H1 (cell line): ENCODE measurements around the gene STBD1. TPM values are rescaled to one million over a fixed set of nuclear protein-coding genes. Genes with fewer than 3 reads are reported as not detected.

Experiments
- CTCF ChIA-PET: fragments of 300-600 bp; sonication (Branson Sonifier 250); formaldehyde crosslinking; loops from one replicate; lab custom pipeline; 2021; ENCODE audit not compliant: partially characterized antibody; lab: Charles Lee
- POLR2A ChIA-PET: fragments of 300-600 bp; sonication (Branson Sonifier 250); formaldehyde crosslinking; loops from one replicate; lab custom pipeline; 2021; ENCODE audit warnings: inconsistent platforms; ENCODE audit not compliant: partially characterized antibody; lab: Charles Lee
- DNase-seq, 2 experiments: peaks; one replicate each; pipeline versions ENCODE4 v3.0.0 to v3.0.0-alpha.2; 2010 to 2022; ENCODE audit warnings: low spot score in 2 of 2, low read depth in 1 of 2, mixed read lengths in 1 of 2
- FAIRE-seq: peaks from 2 replicates; lab custom pipeline; 2011; peaks lifted over from hg19 to GRCh38; lab: Jason Lieb, UNC
- H2AFZ ChIP-seq: 2 replicates; pipeline ENCODE4 v1.8.1; 2012; ENCODE audit warnings: low read length, inconsistent platforms
- H2AK5ac ChIP-seq: 2 replicates; pipeline ENCODE4 v1.6.1; 2013; ENCODE audit warnings: low read depth, low read length
- H2BK120ac ChIP-seq: replicated peaks from 2 replicates; pipeline ENCODE3; 2013; ENCODE audit warnings: low read depth, low read length, inconsistent platforms
- H2BK12ac ChIP-seq: 2 replicates; pipeline ENCODE4 v1.6.1; 2013; ENCODE audit warnings: low read depth, low read length
- H2BK15ac ChIP-seq: 2 replicates; pipeline ENCODE4 v1.6.1; 2013; ENCODE audit warnings: low read length
- H2BK20ac ChIP-seq: 2 replicates; pipeline ENCODE4 v1.6.1; 2013; ENCODE audit warnings: low read length
- H2BK5ac ChIP-seq: 2 replicates; pipeline ENCODE4 v1.6.1; 2013; ENCODE audit warnings: low read depth, low read length
- H3K14ac ChIP-seq: 2 replicates; pipeline ENCODE4 v1.6.1; 2013; ENCODE audit warnings: inconsistent platforms; ENCODE audit not compliant: insufficient read length
- H3K18ac ChIP-seq: 2 replicates; pipeline ENCODE4 v1.6.1; 2013; ENCODE audit warnings: low read length; ENCODE audit errors: extremely low read depth
- H3K23ac ChIP-seq: 2 replicates; pipeline ENCODE4 v1.6.1; 2013; ENCODE audit warnings: inconsistent platforms; ENCODE audit not compliant: insufficient read length
- H3K23me2 ChIP-seq: 2 replicates; pipeline ENCODE4 v1.6.1; 2013; ENCODE audit warnings: low read depth, low read length
- H3K27ac ChIP-seq: 2 replicates; pipeline ENCODE4 v1.6.1; 2011; ENCODE audit warnings: low read depth, low read length, inconsistent platforms
- H3K27me3 ChIP-seq, 4 experiments: replicated peaks in 1 of 4; 1 replicate in 1 of 4; 2 replicates in 3 of 4; pipeline versions ENCODE4 v1.6.1 to v1.8.1; 2011 to 2013; ENCODE audit warnings: low read length in 3 of 4, mild to moderate bottlenecking in 3 of 4, inconsistent platforms in 2 of 4, mixed read lengths in 2 of 4, moderate library complexity in 1 of 4; ENCODE audit not compliant: control insufficient read depth in 3 of 4, insufficient read depth in 3 of 4; ENCODE audit errors: extremely low read depth in 1 of 4
- H3K36me3 ChIP-seq, 4 experiments: 2 replicates each; pipeline versions ENCODE4 v1.6.1 to v1.8.1; 2011 to 2013; ENCODE audit warnings: mild to moderate bottlenecking in 4 of 4, low read length in 3 of 4, moderate library complexity in 2 of 4, control low read depth in 1 of 4, inconsistent platforms in 1 of 4; ENCODE audit not compliant: insufficient read depth in 4 of 4, control insufficient read depth in 2 of 4
- H3K4ac ChIP-seq: replicated peaks from 2 replicates; pipeline ENCODE3; 2013; ENCODE audit warnings: low read length, low read depth, mixed read lengths, inconsistent platforms; ENCODE audit not compliant: insufficient read length
- H3K4me1 ChIP-seq, 4 experiments: replicated peaks in 1 of 4; 1 replicate in 1 of 4; 2 replicates in 3 of 4; pipeline versions ENCODE4 v1.6.1 to v1.8.1; 2011 to 2013; ENCODE audit warnings: low read length in 3 of 4, inconsistent platforms in 2 of 4, mixed read lengths in 1 of 4; ENCODE audit not compliant: insufficient read depth in 4 of 4, control insufficient read depth in 3 of 4
- H3K4me2 ChIP-seq, 2 experiments: 2 replicates each; pipeline versions ENCODE4 v1.6.1 to v1.8.1; 2011 to 2013; ENCODE audit warnings: low read depth in 2 of 2, low read length in 2 of 2, control low read depth in 1 of 2, inconsistent platforms in 1 of 2, mild to moderate bottlenecking in 1 of 2; ENCODE audit not compliant: insufficient read depth in 1 of 2
- H3K4me3 ChIP-seq, 4 experiments: fragments of 200-600, 300-600 bp in 1 of 4; sonication (generic), shearing (Covaris generic), sonication (Bioruptor Twin) in 1 of 4; 2 replicates each; pipeline versions ENCODE4 v1.5.1 to v1.8.1; 2011 to 2016; ENCODE audit warnings: low read length in 4 of 4, low read depth in 3 of 4, control low read depth in 2 of 4, inconsistent platforms in 2 of 4, mild to moderate bottlenecking in 2 of 4, mixed read lengths in 1 of 4, moderate library complexity in 1 of 4; ENCODE audit not compliant: insufficient read depth in 2 of 4; ENCODE audit errors: extremely low read depth in 1 of 4
- H3K56ac ChIP-seq: replicated peaks from 2 replicates; pipeline ENCODE3; 2013; ENCODE audit warnings: low read depth, mild to moderate bottlenecking, mixed read lengths, low read length, inconsistent platforms; ENCODE audit not compliant: insufficient read length
- H3K79me1 ChIP-seq: 2 replicates; pipeline ENCODE4 v1.6.1; 2013; ENCODE audit warnings: low read depth, low read length, control low read depth
- H3K79me2 ChIP-seq, 2 experiments: 2 replicates each; pipeline versions ENCODE4 v1.6.1 to v1.8.1; 2012 to 2013; ENCODE audit warnings: low read length in 2 of 2, mild to moderate bottlenecking in 2 of 2, inconsistent platforms in 1 of 2; ENCODE audit not compliant: insufficient read depth in 2 of 2, control insufficient read depth in 1 of 2
- H3K9ac ChIP-seq, 4 experiments: replicated peaks in 1 of 4; 1 replicate in 1 of 4; 2 replicates in 3 of 4; pipeline versions ENCODE4 v1.6.1 to v1.8.1; 2011 to 2013; ENCODE audit warnings: low read depth in 3 of 4, low read length in 3 of 4, control low read depth in 2 of 4, mild to moderate bottlenecking in 2 of 4, moderate library complexity in 2 of 4, inconsistent platforms in 1 of 4; ENCODE audit errors: extremely low read depth in 1 of 4
- H3K9me3 ChIP-seq, 2 experiments: 2 replicates each; pipeline versions ENCODE4 v1.6.1 to v1.8.1; 2012 to 2013; ENCODE audit warnings: mild to moderate bottlenecking in 2 of 2, moderate library complexity in 2 of 2, control low read depth in 1 of 2, inconsistent platforms in 1 of 2, low read depth in 1 of 2, low read length in 1 of 2, mixed read lengths in 1 of 2; ENCODE audit not compliant: insufficient read depth in 2 of 2
- H4K20me1 ChIP-seq, 2 experiments: replicated peaks in 1 of 2; 2 replicates each; pipeline versions ENCODE3 to v1.8.1; 2011 to 2013; ENCODE audit warnings: inconsistent platforms in 2 of 2, low read length in 2 of 2, mild to moderate bottlenecking in 1 of 2; ENCODE audit not compliant: insufficient read depth in 2 of 2, control insufficient read depth in 1 of 2
- H4K5ac ChIP-seq: 2 replicates; pipeline ENCODE4 v1.6.1; 2013; ENCODE audit warnings: low read length, low read depth, mixed read lengths, inconsistent platforms; ENCODE audit not compliant: insufficient read length
- H4K8ac ChIP-seq: 2 replicates; pipeline ENCODE4 v1.8.0; 2013; ENCODE audit warnings: mild to moderate bottlenecking, moderate library complexity, low read length, inconsistent platforms; ENCODE audit not compliant: insufficient read depth; ENCODE audit errors: extremely low read depth
- H4K91ac ChIP-seq: replicated peaks from 2 replicates; pipeline ENCODE3; 2013; ENCODE audit warnings: low read length, mixed read lengths, inconsistent platforms; ENCODE audit not compliant: insufficient read length
- CBX5 ChIP-seq: fragments of 300-800, 300-1000 bp; sonication (generic); IDR thresholded peaks from 2 replicates; pipeline ENCODE4 v1.7.1; 2016; ENCODE audit warnings: antibody characterized with exemption, low read length, low read depth
- SAP30 ChIP-seq: fragments of 300-600 bp; sonication (generic); IDR thresholded peaks from 2 replicates; pipeline ENCODE4 v1.7.1; 2012; ENCODE audit warnings: low read length, moderate library complexity, mild to moderate bottlenecking, inconsistent platforms; ENCODE audit not compliant: insufficient read depth, insufficient replicate concordance
- WGBS, 2 experiments: shearing (Covaris generic) in 1 of 2; methylation state at CpG; one replicate each; pipeline versions ENCODE4 v1.1.6 to v1.1.7; 2013 to 2015; ENCODE audit warnings: low lambda C conversion rate in 2 of 2, mixed read lengths in 2 of 2, inconsistent platforms in 1 of 2, low coverage in 1 of 2, missing lambda C conversion rate in 1 of 2; ENCODE audit not compliant: insufficient replicate concordance in 2 of 2, insufficient coverage in 1 of 2, insufficient read length in 1 of 2; ENCODE audit errors: extremely low coverage in 1 of 2, missing lambda C conversion rate in 1 of 2; 5-methylcytosine and 5-hydroxymethylcytosine counted together
- polyA plus RNA-seq, 7 experiments: library from polyadenylated mRNA; depleted of rRNA in 3 of 7; stranded (reverse) in 5 of 7; unstranded in 2 of 7; fragments of >200 nt in 5 of 7; fragments of 200-250 nt in 2 of 7; gene quantifications; 1 replicate in 5 of 7; 2 replicates in 1 of 7; 4 replicates in 1 of 7; pipeline versions ENCODE4 v1.2.1 to v1.2.3, GENCODE V29; 2011 to 2013; ENCODE audit warnings: missing spikeins in 2 of 7, mixed read lengths in 2 of 7
- total RNA-seq: library from RNA; stranded (reverse); fragmentation: NEBNext Ultra II Directional; extraction: Animal tissue kit (Norgen Biotek cat#: 25700); gene quantifications from 2 replicates; pipeline ENCODE4 v1.2.1, GENCODE V29; 2021

STBD1 gene
- total and polyA plus RNA-seq, 2 of the 8 experiments (the other 6 are each of a cell fraction or from before 2014, with no cell fraction given): 0.45 to 1.7 TPM

- H3K4me1 ChIP-seq: no peaks in the 10 kb centered on the region
- no peak for FAIRE-seq
- no peak for TF ChIP-seq SAP30
- TF ChIP-seq CBX5: no peak
Measured at GRCh38 chr4:76311896-76312331, 5.4 kb downstream of the STBD1 start.

More at GRCh38 chr4:76311896-76312331, 5.4 kb downstream of the STBD1 start:
- Histone ChIP-seq H2BK15ac (no peak overlapping the region), H2BK5ac (no peak overlapping the region), H3K79me1 (no peaks in the 10 kb centered on the region), H3K27ac (no peak overlapping the region), H2AK5ac (no peak overlapping the region), H4K5ac (no peak overlapping the region), H3K23ac (no peak overlapping the region), H4K8ac (no peak overlapping the region), H3K4ac (no peak overlapping the region), H3K14ac (no peak overlapping the region), H3K79me2 (no peaks in the 10 kb centered on the region), H2AFZ (no peak overlapping the region), H3K18ac (no peak overlapping the region), H3K56ac (no peak overlapping the region), H3K9me3 (no peaks in the 10 kb centered on the region), H4K20me1 (no peaks in the 10 kb centered on the region), H3K4me2 (no peak overlapping the region), H4K91ac (no peak overlapping the region), H3K27me3 (no peaks in the 10 kb centered on the region), H3K9ac (no peak overlapping the region), H3K4me3 (no peak overlapping the region), H3K23me2 (peaks cover under 1% of the 10 kb centered on the region; the same call in 1 of the 2 replicates), H2BK12ac (no peak overlapping the region), H3K36me3 (peaks cover 0 to 4% (median 0%) of the 10 kb centered on the region in 4 experiments; a peak in 2 of 8 replicates), H2BK120ac (no peak overlapping the region), H2BK20ac (no peak overlapping the region)
- POLR2A ChIA-PET: no interaction called here
- WGBS, 2 experiments: 75% methylated on average over 1 of the region's 1 CpG; no CpG with 5 or more reads in 1 of the 2 experiments
- no peak for DNase-seq
- CTCF ChIA-PET: interaction anchor here (1.5 kb wide), 1 partner anchor 23 kb away, joined by 3 read pairs; no protein-coding TSS in a partner anchor
